A549 treated with dexamethasone at 1 μM for 4 hours (cell line): ENCODE results near the gene RRP1B. TPM values are rescaled to one million over a fixed set of nuclear protein-coding genes. Genes with fewer than 3 reads are reported as not detected.

Source experiments
- total RNA-seq: library from RNA; stranded (reverse); fragments of 200-300 nt; extraction: Qiagen RNA extraction; gene quantifications from 5 replicates; pipeline ENCODE4 v1.2.3, GENCODE V29; 2022

Gene RRP1B, protein sequence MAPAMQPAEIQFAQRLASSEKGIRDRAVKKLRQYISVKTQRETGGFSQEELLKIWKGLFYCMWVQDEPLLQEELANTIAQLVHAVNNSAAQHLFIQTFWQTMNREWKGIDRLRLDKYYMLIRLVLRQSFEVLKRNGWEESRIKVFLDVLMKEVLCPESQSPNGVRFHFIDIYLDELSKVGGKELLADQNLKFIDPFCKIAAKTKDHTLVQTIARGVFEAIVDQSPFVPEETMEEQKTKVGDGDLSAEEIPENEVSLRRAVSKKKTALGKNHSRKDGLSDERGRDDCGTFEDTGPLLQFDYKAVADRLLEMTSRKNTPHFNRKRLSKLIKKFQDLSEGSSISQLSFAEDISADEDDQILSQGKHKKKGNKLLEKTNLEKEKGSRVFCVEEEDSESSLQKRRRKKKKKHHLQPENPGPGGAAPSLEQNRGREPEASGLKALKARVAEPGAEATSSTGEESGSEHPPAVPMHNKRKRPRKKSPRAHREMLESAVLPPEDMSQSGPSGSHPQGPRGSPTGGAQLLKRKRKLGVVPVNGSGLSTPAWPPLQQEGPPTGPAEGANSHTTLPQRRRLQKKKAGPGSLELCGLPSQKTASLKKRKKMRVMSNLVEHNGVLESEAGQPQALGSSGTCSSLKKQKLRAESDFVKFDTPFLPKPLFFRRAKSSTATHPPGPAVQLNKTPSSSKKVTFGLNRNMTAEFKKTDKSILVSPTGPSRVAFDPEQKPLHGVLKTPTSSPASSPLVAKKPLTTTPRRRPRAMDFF
- total RNA-seq = 35.2 to 47.5 TPM (median 45.3 TPM) in 5 replicates

DNA sequence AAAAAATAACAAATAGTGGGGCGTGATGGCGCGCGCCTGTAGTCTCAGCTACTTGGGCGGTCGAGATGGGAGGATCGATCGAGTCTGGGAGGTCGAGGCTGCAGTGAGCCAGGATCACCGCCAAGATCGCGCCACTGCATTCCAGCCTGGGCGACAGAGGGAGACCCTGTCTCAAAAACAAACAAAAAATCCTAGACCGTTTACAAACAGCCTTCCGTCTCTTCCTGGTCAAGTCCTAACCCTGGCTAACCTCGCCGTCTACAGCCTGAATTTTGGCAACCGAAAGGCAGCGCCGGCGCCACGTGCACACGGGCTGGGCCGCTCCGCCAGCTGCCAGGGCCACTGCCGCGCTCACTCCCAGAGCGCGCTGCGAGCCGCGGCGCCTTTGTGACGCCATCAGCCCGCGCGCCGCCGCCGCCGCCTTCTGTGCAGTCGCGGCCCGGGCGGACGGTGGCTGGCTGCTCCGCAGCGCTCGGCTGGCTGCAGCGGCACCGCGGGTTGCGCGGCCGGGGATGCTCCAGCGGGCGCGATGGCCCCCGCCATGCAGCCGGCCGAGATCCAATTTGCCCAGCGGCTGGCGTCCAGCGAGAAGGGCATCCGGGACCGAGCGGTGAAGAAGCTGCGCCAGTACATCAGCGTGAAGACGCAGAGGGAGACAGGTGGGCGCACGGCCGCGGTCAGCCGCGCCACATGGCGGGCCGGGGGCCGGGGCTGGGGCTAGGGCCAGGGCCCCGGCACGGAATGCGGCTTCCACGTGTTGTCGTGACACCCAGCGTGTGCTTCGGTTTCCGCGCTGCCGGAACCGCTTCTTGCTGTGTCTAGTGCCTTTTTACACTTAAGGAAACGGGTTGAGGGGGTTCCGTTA lies at the start of gene RRP1B, which contains the start of gene HSF2BP:
Gene RRP1B (plus strand): TSS at position 425 of the 865 bp plus-strand sequence. CDS start 105 bp downstream, at position 530.
Gene HSF2BP (minus strand): TSS at position 353 of the 865 bp plus-strand sequence. CDS start 1,392 bp downstream, outside the sequence.

DNA sequence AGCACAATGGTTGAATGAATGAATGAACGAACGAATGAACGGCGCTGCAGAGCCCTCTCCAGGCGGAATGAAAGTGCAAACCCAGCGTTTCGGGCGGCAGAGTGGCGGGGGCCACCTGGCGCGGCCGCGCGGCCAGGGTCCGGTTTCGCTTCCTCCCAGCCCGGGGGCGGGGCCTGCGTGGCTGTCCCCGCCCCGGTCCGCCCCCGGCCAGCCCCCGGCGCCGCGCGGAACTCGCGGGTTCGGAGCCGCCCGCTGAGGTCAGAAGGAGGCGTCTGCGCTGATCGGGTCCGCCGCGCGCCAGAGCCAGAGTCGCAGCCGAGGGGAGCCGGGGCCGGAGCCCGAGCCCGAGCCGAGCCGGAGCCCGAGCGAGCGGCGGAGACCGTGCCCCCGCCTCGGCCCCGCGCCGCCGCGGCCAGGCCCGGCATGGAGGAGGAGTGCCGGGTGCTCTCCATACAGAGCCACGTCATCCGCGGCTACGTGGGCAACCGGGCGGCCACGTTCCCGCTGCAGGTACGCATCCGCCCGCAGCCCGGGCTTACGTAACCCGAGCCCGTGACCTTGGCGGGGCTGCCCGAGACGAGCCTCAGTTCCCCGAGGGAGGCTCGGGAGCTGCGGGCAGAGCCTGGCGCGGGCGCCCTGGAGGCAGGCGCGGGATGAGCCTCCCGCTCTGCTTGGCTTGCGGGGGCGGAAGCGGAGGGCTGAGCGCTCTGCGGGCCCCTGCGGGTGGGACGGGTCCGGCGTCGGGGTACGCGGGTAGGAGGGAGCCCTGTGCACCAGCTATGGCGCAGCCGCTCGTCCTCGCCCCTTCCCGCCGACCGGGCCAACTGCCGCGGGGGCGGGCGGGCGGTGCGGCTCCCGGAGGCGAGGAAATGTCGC lies 59.8 kb downstream of the RRP1B start, which contains the start of gene PDXK:
Gene PDXK (plus strand): TSS at position 258 of the 876 bp plus-strand sequence. CDS start 166 bp downstream, at position 424.

Other genes with a start within 250 kb of the RRP1B start
- 7.9 to 17.4 TPM (median 15.9 TPM) in 5 replicates for gene SIK1, start 232.4 kb upstream of the RRP1B start, total RNA-seq
- gene HSF2BP, start 72 bp upstream of the RRP1B start, total RNA-seq = 1.6 to 2.2 TPM (median 1.8 TPM) in 5 replicates
- 253 to 364 TPM (median 328 TPM) in 5 replicates for gene PDXK, start 59.6 kb downstream of the RRP1B start, total RNA-seq
- 83.6 to 96.7 TPM (median 86.2 TPM) in 5 replicates for gene CSTB, start 116.7 kb downstream of the RRP1B start, total RNA-seq
- 33.3 to 38.3 TPM (median 36.6 TPM) in 5 replicates for gene RRP1, start 130.0 kb downstream of the RRP1B start, total RNA-seq
- gene AGPAT3, start 205.7 kb downstream of the RRP1B start, total RNA-seq = 17.8 to 30.7 TPM (median 29.0 TPM) in 5 replicates